CD4-positive, alpha-beta T cell treated with Interferon gamma for 1 hour (primary cell): ENCODE data around the gene PHC2.

Experiments
- DNase-seq: peaks from one replicate; pipeline ENCODE4 v3.0.0-alpha.2; 2020

PHC2 gene

DNA sequence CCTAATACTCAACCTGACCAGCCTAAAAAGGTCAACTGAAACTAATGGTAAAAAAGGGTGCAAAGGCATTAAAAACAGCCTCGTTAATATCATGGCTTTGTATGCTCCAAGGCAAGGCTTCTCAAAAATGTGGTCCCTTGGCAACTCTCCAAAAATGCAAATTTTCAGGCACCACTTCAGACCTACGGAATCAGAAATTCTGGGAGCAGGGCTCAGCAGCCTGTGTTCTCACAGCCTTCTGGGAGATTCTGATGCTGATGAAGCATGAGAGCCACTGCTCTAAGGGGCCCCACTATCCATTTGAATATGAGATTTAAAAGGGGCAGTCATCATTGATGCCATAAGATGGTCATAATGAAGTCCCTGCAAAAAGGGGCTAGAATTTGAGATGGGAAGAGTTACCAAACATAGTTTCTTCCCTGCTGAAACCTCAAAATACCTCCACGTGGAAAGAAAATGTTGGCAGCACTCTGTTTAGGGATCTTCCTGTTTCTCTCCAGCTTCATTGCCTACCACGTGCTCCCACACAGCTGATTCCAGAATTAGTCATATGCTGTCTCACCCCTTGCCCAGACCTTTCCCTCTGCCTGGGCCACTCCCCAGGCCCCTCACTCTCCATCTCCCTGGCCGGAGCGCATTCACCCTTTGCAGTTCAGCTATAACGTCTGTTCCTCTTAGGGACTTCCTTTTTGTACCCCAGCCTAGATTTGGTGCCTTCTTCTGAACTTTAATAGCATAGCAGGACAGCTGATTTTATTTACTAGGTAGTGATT is 46.7 kb downstream of the PHC2 start:
- no peak for DNase-seq

DNA sequence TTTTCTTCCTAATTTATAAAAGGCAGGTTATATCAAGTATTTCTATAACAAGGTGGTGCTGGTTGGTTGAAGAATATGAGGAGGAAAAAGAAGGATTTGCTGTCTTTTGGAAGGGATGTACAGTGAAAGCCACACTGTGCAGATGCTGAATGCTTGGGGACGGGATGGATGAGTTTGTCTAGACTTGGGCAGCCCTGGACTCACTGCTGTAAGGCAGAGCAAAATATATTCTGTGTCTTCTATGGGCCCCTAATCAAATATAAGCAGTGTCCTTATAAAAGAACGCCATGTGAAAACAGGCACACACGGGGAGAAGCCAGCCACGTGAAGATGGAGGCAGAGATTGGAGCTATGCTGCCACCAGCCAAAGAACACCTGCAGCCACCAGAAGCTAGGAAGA is 47.4 kb downstream of the PHC2 start:
- no peak for DNase-seq

DNA sequence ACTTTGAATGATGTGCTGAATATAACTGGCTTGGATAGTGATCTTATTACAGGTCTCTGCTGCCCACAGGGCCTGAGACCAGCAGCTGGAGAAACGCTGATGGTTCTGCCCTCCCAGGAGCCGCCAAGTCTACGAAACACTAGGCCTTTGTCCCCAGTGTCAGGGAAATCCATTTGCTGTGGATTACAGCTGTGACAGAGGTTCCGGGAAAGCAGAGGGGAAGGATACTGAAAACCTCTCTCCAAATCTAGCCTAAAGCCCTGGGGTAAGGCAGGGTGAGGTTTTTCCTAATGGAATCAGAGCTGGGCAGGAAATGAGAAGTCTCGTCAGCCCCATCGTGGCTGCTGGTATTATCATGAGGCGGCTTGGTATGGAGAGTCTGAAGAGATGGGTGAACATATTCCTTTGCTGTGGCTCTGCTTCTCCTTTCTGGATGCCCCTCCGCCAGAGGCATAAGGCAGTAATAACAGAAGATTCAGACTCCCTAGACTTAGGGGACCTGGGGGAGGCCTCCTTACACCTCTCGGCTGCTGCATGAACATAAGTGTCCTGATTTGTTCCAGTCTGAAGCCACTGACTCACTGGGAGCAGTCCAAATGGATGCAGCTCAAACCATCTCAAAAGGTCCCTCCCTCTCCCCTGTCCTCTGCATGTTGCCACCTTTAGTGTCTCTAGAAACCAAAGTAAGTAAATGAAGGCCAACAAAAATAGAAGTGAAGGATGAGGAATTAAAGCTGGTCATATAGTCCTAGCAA is 48.1 kb downstream of the PHC2 start:
- no peak for DNase-seq

DNA sequence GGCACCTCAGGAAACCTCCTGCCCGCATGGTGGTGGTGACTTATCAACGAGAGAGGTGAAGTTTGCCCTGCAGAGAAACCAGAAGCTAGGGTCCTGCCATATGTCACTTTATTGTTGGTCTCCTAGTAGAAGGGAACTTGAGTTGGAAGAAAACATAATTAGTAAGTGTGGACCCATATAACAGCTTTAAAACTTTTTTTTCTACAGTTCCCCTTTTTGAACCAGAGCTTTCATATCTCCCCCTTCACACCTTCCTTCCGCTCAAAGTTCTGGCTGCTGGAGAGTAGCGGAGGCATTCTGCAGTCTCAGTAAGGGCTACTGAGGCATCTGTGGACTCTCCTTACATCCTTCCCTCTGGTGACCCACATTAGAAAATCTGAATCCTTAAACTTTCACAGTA is 48.9 kb downstream of the PHC2 start:
- DNase-seq, result no peak

DNA sequence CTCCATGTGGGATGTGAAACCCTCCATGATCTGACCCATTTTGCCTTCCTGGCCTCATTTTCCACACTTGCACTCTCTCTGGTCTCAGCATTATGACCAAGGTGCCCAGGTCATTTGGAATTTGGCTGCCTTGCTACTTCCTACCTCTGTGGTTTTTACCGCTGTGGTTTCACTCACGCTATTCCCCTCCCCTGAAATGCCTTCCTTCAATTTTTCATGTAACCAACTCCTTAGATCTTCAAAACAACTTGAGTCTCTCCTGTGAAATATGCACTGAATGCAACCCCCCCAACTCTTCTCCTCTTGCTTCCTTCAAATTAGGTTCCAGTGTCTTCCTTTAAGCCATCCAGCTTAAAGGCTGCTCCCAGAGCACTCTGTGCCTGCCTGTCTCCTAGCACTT is 50.1 kb downstream of the PHC2 start:
- no peak for DNase-seq

DNA sequence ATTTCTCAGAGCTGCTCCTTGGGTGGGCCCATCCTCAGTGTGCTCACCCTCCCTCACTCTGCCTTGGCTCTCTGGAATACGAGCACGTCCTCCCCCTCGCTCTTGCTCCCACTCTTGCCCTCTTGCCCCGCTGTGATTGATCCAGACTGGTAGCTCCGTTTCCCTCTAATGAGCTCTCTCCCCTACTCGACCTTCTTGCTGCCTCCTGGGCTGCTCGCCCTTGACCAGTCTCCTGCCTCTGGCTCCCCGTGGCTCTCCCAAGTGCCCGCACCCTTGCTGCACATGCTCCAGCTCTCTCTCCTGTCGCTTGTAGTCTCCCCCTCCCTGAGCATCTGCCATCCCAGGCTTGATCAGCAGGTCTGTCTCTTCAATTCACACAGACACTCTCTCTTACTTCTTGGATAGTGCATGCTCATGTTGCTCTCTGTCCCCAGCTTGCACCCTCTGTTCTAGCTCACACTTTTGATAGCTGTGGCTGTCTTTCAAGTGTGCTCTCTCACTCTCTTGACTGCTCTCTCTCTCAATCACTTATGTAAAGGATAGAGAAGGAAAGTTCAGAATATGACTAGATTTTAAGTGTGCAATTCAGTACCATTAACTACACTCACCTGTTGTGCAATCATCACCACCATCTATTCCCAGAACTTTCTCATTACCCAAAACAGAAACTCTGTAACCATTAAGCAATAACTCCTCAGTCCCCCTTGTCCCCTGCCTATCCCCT is 51.1 kb downstream of the PHC2 start:
- no peak for DNase-seq

DNA sequence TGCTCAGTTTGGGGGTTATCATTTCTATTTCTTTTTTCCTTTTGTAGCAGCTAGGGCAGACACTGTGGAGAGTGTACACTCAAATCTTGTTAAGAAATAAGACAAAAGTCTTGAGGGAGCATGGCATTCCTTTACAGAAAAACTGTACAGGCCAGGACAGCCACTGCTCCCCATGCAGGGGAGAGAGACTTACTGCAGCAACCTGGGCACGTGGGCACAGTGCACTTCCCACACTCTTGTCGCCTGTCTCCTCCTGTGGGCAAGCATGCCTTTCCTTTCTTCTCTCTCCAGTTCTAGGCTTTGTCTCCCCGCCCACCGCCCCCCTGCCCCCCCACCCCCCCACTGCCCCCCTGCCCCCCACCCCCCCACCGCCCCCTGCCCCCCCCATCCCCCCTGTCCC is 51.9 kb downstream of the PHC2 start:
- DNase-seq, result no peak

DNA sequence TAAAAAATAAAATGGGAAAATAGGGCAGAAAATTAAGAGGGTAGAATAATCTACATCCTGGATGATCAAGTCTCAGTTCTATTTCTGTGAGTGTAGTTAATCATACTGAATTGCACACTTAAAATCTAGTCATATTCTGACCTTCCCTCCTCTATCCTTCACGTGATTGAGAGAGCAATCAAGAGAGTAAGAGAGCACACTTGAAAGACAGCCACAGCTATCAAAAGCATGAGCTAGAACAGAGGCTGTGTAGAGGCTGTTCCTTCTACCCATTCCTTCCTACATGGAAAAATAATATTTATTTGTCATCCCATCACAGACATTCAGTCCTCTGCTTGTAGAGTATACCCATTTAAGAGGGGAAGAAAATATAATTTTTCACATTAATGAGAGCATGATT is 52.4 kb downstream of the PHC2 start:
- no peak for DNase-seq

DNA sequence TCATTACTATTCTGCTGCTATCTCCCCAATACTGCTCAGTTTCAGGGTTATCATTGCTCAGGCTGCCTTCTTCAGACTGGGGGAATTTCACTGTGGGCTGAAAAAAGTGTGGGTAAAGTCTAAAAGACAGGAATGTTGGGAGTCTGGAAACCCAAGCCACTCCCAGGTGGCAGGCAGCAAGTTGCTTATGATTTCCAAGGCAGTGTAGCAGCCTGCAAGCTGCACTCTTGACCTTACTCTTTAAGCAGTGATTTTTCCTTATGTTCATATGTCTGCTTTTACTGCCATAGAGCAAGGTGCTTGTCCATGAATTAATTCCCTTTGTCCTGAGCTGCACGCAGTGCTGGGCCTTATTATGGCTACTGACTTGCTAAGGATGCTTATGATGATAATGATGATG is 53.1 kb downstream of the PHC2 start:
- DNase-seq, result no peak

DNA sequence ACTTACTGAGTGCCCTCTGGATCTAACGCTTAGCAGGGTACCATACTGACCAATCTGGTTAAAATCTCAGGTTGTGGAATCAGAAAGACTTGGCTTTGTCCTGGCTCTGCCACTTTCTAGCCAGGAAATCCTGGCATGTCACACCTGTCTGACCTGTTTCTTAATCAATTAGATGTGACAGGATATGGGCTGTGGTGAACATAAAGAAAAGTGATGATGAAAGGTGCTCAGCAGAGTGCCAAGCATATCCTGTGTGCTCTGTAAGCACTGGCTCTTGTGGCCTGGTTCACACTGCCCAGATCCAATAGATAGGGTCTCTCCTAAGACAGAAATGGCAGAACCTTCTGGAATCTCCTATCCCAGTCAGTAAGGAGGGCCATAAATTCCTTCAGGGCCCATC is 53.9 kb downstream of the PHC2 start:
- no peak for DNase-seq

DNA sequence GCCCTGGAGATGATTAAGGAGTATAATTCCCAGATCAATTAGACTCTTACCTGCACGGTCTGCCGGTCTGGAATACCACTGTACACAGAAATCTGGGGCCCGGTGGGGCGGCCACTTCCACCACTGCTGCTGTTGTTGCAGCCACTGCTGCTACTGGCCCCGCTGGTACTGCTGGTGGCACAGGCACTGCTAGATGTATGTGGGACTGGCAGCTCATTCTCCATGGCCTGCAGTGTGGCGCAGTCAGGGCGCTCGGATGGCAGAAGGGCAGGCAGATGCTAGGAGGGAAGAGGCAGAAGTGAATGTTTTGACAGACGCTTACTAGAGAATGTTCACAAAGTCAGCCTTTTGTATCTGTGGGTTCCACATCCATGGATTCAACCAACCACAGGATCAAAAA is 55.6 kb downstream of the PHC2 start:
- DNase-seq, result no peak

DNA sequence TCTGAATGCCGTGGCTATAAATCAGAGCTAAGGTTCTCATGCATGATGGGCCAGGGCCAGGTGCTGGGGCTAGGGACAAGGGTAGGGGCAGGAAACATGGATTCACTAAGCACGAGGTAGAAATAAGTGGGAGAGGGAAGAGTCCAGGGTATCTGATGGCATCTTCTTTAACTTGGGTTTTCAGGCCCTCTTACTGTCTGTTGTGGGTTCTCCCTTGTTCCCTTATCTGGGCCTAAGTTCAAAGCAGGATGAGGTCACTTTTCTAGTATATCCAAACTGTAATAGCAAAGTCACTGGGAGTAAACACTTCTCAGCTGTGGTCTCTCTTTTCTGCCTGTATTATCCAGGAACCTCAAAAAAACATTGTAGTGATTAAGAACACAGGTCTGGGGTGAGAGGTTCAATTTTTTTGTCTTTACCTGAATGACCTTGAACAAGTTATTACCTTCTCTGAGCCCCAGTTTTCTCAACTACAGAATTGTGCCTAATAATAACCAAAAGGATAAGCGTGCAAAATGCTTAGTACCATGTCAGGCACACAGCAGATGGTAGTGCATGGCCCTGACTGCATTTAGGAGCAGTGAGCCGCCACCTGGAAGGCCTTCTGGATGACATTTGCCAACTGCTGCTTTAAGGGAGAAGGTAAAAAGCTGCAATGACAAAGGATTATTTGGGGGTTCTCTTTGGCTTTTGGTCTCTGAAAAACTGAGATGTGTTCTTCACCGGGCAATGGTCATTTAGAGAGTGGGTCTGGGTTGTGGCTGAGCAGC is 56.4 kb downstream of the PHC2 start:
- no peak for DNase-seq

DNA sequence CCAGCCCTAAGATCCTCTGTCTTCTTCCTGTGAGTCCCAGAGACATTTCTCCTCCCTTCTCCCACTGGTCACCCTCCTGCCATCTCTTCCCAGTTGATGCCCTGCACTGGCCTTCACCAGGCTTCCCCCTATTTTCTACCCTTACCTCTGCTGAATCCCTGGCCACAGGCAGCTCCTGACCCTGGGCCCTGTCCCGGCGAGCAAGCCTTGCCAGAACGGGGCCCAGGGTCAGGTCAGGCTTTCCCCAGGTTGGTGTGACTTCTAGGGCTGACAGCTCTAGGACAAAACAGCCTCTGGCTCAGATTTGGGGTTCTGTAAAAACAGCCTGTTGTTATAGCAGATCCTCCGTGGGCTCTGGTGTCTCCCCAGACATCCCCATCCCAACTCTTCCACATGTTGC is 57.3 kb downstream of the PHC2 start:
- DNase-seq, result no peak

DNA sequence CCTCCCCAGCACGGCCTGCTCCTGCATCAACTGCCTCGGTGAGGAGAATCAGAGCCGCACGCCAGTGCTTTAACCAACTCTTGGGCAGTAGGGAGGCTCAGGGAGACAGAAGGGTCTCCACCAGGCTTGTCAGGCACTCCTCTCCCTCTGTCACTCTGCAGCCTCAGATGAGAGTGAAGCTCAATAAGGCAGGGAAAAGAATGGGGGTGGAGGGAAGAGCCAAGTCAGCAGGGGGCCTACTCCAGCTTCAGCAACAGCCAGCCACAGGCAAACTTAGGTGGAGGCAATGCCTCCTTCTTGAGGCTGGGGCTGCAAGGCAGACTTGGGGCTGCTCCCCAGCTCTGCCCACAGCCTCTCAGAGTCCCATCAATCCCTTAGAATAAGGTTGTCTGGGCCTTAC is 58.2 kb downstream of the PHC2 start:
- DNase-seq, result no peak

DNA sequence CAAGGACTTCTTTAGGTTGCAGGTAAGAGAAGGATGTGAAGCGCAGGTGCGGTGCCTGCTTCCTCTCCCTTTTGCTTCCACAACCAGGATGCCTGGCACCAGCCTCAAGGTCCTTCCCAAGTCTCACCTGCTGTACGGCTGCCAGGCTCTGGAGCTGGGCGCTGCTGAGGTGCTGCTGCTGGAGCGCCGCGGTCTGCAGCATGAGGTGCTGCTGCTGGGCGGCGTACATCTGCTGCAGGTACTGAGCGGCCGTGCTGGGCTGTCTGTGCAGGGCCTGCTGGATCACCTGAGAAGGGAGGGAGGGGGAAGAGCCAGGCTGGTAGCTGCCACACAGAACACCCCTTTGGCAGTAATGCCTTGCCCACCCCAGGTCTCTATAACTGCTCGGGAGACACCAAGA is 58.7 kb downstream of the PHC2 start:
- DNase-seq, result no peak

DNA sequence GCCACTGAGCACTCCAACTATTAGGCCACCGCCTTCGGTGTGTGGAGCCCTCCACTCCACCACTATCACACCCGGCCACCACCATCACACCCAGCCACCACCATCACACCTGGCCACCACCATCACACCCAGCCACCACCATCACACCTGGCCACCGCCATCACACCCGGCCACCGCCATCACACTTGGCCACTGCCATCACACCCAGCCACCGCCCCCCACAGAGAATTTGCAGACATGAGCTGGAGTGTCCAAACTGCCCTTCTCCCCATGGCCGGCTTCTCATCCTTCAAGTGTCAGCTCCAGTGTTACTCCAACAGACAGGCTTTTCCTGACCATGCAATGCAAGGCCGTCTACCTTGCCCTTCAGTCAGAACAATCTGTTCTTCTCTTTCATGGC is 59.6 kb downstream of the PHC2 start:
- no peak for DNase-seq

DNA sequence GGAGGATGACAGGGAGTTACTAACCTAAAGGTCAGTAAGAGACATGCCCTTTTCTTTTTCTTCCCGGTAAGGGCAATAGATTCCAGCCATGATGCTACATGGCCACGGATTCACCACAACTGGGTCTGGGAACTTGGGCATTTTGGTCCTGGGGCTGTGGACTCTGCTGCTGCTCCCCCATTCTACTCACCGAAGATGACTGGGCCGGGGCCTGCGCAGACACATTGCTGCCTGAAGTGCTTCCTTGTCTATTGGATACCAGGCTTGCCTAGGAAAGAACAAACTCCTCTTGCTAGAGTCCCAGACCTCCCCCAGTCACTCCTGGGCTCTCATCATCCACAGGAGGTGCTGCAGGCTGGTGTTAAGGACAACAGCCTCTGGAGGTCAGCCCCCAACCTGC is 60.1 kb downstream of the PHC2 start:
- no peak for DNase-seq

DNA sequence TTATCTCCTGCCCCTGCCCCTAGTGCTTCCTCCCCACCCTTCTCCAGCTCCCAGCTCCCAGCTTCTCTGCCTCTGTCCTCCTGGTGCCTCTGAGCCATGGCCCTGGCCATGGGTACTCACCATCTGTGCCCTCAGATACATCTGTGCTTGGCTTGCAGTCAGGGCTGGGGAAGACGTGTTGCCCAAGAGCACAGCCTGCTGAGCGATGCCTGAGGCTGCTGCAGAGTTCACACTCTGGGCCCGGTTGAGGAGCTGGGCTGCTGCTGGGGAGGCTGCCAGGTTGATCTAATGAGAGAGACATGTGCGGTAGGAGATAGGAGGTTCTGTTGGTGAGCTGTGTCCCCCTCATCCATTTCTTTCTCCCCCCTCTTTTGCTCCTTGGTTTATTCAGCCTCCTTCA is 60.6 kb downstream of the PHC2 start:
- DNase-seq, result no peak

DNA sequence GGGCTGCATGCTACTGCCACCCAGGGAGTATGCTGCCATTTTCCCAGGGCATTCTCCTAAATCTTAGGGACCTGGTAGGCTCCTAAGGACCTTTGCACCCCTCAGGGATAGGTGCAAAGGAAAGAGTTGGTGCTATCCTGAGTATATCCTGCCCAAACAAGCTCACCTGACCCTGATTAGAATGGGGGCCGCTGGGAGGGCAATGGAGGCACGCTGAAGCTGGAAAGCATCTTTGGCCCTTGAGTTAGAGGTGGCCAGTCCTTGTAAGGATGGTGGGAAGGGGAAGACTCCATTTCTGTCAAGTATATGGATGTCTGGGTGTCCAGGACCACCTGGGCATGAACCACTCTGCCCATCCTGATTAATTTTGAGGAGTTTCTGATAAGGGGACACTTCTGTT is 61.1 kb downstream of the PHC2 start:
- DNase-seq, result no peak

DNA sequence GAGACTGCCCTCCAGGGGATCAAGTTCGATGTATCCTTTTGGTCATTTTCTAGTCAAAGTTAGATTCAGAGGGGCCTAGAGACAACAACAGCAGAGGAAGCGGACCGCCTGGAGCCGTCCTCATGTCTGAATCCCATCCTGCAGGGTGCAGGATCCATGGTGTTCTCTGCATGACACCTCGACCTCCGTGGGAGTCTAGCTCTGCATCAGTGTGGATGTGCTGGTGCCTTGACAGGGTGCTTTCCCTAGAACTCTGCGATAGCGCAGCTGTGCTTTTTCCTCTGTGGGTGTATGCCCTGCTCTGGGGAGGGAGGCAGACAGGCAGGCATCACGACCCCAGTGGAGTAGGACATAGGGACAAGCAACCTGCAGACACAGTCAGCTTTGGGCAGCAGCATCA is 61.8 kb downstream of the PHC2 start:
- DNase-seq, result no peak

DNA sequence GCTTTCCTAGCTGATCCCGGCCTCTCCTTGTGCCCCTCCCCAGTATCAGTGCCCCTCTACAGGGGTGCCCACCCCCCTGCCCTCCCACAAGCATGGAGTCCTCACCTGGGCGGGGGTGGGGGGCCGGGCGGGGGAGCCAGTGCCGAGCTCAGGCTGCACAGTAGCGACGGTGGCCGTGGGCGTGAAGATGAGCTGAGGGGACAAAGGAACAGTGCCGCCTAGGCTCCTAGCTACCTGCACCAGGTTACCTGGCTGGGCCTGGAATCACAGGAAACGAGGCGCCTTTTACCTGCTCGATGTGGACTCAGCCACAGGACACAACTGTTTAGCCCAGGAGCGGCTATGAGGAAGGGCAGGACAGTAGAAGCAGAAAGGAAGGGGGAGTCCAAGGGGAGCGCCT is 62.5 kb downstream of the PHC2 start:
- DNase-seq, result no peak

DNA sequence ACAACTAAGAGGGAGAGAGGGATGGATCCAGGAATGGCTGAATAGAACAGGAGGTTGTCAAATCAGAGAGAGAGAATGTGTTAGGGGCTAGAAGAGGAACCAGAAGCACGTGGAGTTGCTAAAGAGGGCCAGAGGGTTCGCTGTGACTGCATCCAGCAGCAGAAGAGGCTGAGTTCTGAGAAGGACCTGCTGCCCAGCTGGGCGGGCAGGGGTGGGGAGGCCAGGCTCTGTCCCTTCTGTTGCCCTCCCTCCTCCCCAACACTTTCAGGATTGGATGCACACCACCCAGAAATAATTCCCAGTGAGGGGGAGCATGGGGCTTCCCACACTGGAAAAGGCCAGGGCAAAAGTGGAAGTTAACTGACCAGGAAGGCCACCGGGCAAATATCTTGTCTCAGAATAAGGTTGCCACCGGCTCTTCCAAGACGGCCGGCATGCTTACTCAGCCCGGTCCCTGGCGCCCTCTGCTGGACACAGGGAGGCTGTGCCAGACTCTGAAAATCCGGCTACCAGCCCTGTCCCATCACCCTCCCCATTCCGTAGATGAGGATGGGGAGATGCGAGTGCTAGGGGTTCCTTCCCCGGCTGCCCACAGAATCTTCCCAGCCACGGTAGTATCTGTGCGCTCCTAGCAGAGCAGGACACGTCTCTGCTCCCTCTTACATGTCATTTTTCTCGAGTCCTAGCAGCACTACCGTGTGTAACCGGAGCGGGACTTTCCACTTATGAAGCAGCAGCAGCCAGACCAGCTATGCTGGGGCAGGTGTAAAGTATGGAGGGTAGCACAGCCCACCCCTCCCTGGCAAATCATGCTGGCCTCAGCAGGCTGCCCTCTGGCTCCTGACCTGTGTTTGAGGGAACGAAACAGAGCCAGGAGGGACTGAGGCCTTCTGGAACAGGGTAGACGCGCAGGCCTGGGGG is 63.1 kb downstream of the PHC2 start:
- DNase-seq, result peak; percentile 78
